Measurements from ENCODE around the gene CELF4. TPM values are rescaled to one million over a fixed set of nuclear protein-coding genes. Genes with fewer than 3 reads are reported as not detected.

The CELF4 gene
- total RNA-seq, 2 donors from 2014 or later, result 0.32 to 0.79 TPM

DNA sequence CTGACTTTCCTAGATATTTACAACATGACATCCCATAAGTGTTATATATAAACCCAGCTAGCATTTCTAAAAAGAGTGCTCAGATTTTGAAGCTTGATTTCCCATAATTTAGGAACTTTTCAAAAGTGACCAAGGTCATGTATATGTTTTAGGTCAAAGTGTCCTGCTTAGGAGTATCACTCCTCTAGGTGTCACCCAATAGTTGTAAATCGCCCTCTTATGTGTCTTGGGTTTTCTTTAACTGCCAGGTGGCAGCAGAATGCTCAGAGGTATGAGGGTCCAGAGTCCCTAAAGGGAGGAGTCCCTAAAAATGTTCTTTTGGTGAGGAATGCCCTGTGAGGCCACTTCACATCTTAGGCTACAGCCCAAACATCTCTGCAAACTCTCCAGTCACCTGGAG lies 358.3 kb downstream of the CELF4 start:
- DNase-seq (no peak), ATAC-seq (no peak)
- intact Hi-C loops (cut with DNase I), result no loop called here

DNA sequence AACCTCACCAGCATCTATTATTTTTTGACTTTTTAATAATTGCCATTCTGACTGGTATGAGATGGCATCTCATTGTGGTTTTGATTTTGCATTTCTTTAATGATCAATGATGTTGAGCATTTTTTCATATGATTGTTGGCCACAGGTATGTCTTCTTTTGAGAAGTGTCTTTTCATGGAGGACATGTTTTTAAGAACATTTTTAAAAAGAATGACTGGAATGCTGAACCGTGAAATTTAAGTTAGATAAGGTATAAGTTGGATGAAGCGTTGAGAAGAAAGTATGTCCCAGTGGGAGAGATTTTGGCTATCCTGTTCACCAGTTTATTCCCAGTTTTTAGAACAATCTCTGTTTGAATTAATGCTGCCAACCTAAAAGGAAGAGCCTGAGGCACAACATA lies 365.9 kb downstream of the CELF4 start:
- DNase-seq, result no peak
- no peak for ATAC-seq
- intact Hi-C loops (cut with DNase I), result no loop called here

Data from left cardiac atrium (tissue), 4 donors.